HG03432 (cell line): ENCODE measurements around the gene TIPRL.
"Not testable (repeated sequence)": the region's sequence is repeated elsewhere in the genome, so short reads cannot be mapped to it uniquely, and the experiment has no call there.

Experiments
- ATAC-seq: cut with Tn5 transposase; IDR thresholded peaks from one replicate; pipeline ENCODE4 v1.9.1; 2021; ENCODE audit warnings: mild to moderate bottlenecking, moderate library complexity; ENCODE audit not compliant: unreplicated experiment

Gene TIPRL

GRCh38 chr1:168207673-168208072 is 28.9 kb downstream of the TIPRL start:
- ATAC-seq = not testable (repeated sequence)

GRCh38 chr1:168210312-168210711 is 31.6 kb downstream of the TIPRL start:
- no peak for ATAC-seq

- ATAC-seq = no peak
These were observed 34.6 kb downstream of the TIPRL start for GRCh38 chr1:168213349-168213748.

GRCh38 chr1:168216171-168216570 is 37.4 kb downstream of the TIPRL start:
- no peak for ATAC-seq

DNA sequence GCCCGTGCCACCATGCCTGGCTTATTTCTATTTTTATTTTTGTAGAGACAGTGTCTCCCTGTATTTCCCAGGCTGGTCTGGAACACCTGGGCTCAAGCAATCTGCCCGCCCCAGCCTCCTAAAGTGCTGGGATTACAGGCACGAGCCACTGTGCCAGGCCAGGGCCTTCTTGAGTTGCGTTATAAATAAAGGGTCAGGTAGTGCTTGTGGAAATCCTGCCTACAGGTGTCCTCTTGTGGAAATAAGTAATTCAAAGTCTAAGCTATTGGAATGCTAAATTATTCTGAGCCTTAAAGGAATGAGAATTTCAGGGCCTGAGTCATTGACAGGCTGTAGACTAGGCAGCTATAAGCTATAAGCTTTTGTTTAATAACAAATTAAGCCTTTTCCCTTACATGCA is 38.9 kb downstream of the TIPRL start:
- no peak for ATAC-seq

- no peak for ATAC-seq
These were observed 39.9 kb downstream of the TIPRL start for GRCh38 chr1:168218658-168219057.

GRCh38 chr1:168220470-168220871 is 41.7 kb downstream of the TIPRL start:
- ATAC-seq = no peak

DNA sequence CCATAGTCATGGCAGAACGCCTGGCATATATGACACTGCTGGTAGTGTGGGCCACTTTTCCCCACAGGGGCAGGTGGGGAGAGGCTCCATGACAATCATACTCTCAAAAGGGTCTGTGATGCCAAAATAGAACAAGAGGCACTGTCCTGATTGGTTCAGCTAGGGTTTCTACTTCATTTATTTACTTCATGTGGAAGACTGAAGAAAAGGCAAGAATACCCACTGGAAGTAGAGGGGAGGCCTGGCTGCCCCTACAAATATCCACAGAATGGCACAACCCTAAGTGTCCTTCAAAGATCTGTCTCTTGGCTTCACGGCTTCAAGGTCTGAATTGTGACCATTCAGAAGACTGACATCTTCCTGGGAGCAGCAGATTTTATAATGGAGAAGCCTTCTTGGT is 42.5 kb downstream of the TIPRL start:
- no peak for ATAC-seq

DNA sequence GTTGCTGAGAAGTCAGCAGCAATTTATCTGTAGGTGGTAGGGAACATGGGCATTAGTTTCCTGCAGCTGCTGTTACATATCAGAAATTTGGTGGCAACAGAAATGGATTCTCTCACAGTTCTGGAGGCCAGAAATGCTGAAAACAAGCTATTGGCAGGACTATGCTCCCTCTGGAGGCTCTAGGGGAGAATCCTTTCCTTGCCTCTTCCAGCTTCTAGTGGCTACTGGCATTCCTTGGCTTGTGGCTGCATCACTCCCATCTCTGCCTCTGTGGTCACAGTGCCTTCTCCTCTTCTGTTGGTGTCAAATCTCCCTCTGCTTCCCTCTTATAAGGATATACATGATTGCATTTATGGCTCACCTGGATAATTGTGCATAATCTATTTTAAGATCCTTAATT is 44.5 kb downstream of the TIPRL start:
- ATAC-seq = no peak

GRCh38 chr1:168223681-168224540 is 45.1 kb downstream of the TIPRL start:
- no peak for ATAC-seq

- ATAC-seq = no peak
These were observed 46.2 kb downstream of the TIPRL start for GRCh38 chr1:168224991-168225390.

DNA sequence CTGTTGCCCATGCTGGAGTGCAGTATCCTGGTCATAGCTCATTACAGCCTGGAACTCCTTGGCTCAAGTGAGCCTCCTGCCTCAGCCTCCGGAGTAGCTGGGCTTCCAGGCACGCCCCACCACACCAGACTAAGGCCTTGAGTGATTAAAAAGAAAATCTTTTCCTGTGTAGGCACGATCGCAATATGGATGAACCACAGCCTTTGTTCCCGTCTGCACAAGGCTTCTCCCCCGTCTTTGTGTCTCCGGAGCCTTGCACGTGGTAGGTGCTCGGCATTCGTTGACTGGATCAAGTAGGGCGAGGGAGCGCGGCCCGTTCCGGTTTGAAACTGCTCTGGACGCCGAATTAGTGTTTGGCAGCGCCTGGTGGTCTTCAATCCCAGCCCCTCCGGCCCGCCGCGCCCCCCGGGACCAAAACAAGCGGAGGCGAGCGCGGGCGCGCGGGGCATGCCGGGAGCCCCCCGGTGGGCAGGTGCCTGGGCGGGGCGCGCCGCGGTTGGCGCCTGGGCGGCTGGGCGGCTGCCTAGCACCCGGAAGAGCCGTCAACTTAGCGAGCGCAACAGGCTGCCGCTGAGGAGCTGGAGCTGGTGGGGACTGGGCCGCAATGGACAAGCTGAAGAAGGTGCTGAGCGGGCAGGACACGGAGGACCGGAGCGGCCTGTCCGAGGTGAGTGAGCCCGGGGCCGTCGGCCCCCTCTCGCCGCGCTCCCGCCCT is 46.9 kb downstream of the TIPRL start, which contains the start of gene SFT2D2:
Gene SFT2D2 (plus strand): TSS at position 529 of the 715 bp plus-strand sequence. CDS start 76 bp downstream, at position 605.
- ATAC-seq = peak; percentile 85

DNA sequence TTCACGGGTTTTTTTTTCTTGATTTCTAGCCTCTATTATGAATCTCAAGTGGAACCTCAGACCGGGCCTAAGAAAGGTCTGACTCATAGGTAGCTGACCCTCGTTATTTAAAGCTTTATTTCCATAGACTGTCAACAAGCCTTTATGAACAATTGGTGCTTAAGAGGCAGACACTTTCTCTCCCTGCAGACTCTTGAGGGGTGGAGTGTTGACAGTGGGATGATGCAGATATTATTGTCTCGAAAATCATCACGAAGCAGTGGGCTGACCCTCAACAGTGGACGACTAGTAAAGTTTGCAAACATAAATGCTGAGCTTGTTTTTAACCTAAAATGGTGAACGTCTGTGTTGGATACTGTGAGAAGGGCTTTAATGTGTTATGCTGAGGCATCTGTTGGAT is 48.9 kb downstream of the TIPRL start:
- ATAC-seq = peak; percentile 21

- ATAC-seq = no peak
These were observed 51.1 kb downstream of the TIPRL start for GRCh38 chr1:168229893-168230292.

GRCh38 chr1:168230709-168231108 is 51.9 kb downstream of the TIPRL start:
- no peak for ATAC-seq

DNA sequence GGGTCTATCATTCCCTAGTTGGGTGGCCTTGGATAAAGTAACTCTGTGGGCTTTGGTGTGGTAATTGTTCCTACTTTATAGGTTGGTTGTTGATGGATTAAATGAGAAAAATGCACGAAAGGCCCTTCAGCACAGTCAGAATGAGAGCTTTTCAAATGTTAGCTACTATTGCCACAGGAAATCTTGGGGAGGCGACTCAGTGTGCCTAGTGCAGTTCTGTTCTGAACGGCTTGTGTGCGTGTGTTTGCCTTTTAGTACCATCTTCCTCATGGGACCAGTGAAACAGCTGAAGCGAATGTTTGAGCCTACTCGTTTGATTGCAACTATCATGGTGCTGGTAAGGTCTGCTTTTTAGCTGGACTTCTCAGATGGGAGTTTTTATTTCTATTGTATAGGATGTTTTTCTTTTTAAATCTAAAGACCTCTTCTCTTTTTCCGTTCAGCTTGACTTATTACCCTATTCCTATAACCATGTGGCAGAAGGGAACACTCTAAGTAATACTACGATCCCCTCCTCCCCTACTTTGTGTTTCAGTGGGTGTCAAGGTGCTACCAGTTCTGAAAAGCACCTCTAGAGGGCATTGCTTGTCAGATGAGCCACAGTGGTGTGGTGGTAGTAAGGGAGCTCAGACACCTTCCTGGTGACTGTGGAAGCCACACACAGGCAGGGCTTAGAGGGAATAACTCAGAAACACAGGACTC is 56.2 kb downstream of the TIPRL start:
- ATAC-seq = peak; percentile 80

DNA sequence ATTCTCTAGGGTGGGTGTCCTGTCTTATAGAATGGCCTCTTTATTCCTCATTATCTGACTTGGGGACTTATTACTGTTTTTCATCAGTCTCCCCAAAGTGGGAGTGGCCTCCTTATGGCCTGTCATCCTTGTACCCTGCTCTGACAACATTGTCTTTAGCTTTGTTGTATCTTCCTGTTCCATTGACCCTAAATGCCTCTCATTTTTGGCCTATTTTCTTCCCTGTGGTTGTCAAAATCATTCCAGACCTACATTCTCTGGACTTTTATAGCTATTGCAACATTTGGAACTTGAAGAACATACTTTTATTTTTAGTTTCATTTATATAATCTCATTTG is 56.8 kb downstream of the TIPRL start:
- ATAC-seq = peak; percentile 16

- no peak for ATAC-seq
These were observed 57.2 kb downstream of the TIPRL start for GRCh38 chr1:168235937-168236336.

GRCh38 chr1:168236836-168237611 is 58.3 kb downstream of the TIPRL start:
- ATAC-seq = no peak

GRCh38 chr1:168243198-168243597 is 64.4 kb downstream of the TIPRL start:
- ATAC-seq = no peak
